Liver (tissue), 9 donors: Measurements from ENCODE around the gene WIF1. TPM values are rescaled to one million over a fixed set of nuclear protein-coding genes. Genes with fewer than 3 reads are reported as not detected.

ENCODE experiments used
- DNase-seq: peaks from one replicate; pipeline ENCODE4 v3.0.0-alpha.2; 2017; ENCODE audit warnings: low spot score
- H3K27ac ChIP-seq, 2 donors: one replicate each; pipeline ENCODE4 v1.7.0; 2013; ENCODE audit warnings: inconsistent platforms in 2 of 2, low read length in 2 of 2, control low read depth in 1 of 2, low read depth in 1 of 2, mild to moderate bottlenecking in 1 of 2
- H3K27me3 ChIP-seq, 4 donors: one replicate each; pipeline versions ENCODE4 v1.6.1 to v1.7.0; 2013; ENCODE audit warnings: low read length in 3 of 4, inconsistent platforms in 1 of 4, mild to moderate bottlenecking in 1 of 4, moderate library complexity in 1 of 4; ENCODE audit not compliant: control insufficient read depth in 4 of 4, insufficient read depth in 4 of 4
- H3K36me3 ChIP-seq, 4 donors: one replicate each; pipeline versions ENCODE4 v1.6.1 to v1.7.0; 2013; ENCODE audit warnings: low read length in 3 of 4, mild to moderate bottlenecking in 3 of 4, low read depth in 1 of 4, moderate library complexity in 1 of 4; ENCODE audit not compliant: control insufficient read depth in 4 of 4, insufficient read depth in 3 of 4
- H3K4me1 ChIP-seq, 4 donors: one replicate each; pipeline versions ENCODE4 v1.6.1 to v1.7.0; 2013; ENCODE audit warnings: low read length in 3 of 4, mild to moderate bottlenecking in 3 of 4, moderate library complexity in 1 of 4; ENCODE audit not compliant: control insufficient read depth in 4 of 4, insufficient read depth in 4 of 4
- H3K4me3 ChIP-seq, 3 donors: one replicate each; pipeline versions ENCODE4 v1.6.1 to v1.7.0; 2013; ENCODE audit warnings: low read length in 3 of 3, control low read depth in 1 of 3, low read depth in 1 of 3, mild to moderate bottlenecking in 1 of 3
- H3K9ac ChIP-seq, 2 donors: one replicate each; pipeline ENCODE4 v1.7.0; 2013; ENCODE audit warnings: low read length in 2 of 2, mild to moderate bottlenecking in 2 of 2, moderate library complexity in 2 of 2, control low read depth in 1 of 2, low read depth in 1 of 2
- H3K9me3 ChIP-seq, 4 donors: one replicate each; pipeline versions ENCODE4 v1.6.1 to v1.7.0; 2013; ENCODE audit warnings: low read length in 3 of 4; ENCODE audit not compliant: control insufficient read depth in 4 of 4
- ATF3 ChIP-seq: IDR thresholded peaks from 2 replicates; pipeline ENCODE4 v1.6.1; 2016; ENCODE audit warnings: antibody characterized with exemption
- CTCF ChIP-seq: fragments of 150-350 bp; IDR thresholded peaks from 2 replicates; pipeline ENCODE4 v1.5.1; 2017; ENCODE audit warnings: improper control_type of control experiment, low read depth, low read length; ENCODE audit not compliant: missing input control
- FOXA1 ChIP-seq: IDR thresholded peaks from 2 replicates; pipeline ENCODE4 v1.6.1; 2016; ENCODE audit warnings: antibody characterized with exemption
- GABPA ChIP-seq, 2 donors: IDR thresholded peaks in 1 of 2; conservative IDR thresholded peaks in 1 of 2; 2 replicates each; pipeline ENCODE4 v1.6.1; 2016; ENCODE audit warnings: antibody characterized with exemption in 2 of 2, mild to moderate bottlenecking in 1 of 2, moderate library complexity in 1 of 2
- HNF4A ChIP-seq, 2 donors: conservative IDR thresholded peaks; 2 replicates each; pipeline ENCODE4 v1.6.1; 2016; ENCODE audit warnings: antibody characterized with exemption in 2 of 2, mild to moderate bottlenecking in 2 of 2
- HNF4G ChIP-seq: IDR thresholded peaks from 2 replicates; pipeline ENCODE4 v1.6.1; 2016; ENCODE audit warnings: antibody characterized with exemption
- JUND ChIP-seq, 2 donors: IDR thresholded peaks; 2 replicates each; pipeline ENCODE4 v1.6.1; 2016; ENCODE audit warnings: antibody characterized with exemption in 2 of 2
- MAX ChIP-seq: IDR thresholded peaks from 2 replicates; pipeline ENCODE4 v1.6.1; 2016; ENCODE audit warnings: antibody characterized with exemption
- NR2F2 ChIP-seq: IDR thresholded peaks from 2 replicates; pipeline ENCODE4 v1.6.1; 2016; ENCODE audit warnings: antibody characterized with exemption
- RAD21 ChIP-seq, 2 donors: IDR thresholded peaks; 2 replicates each; pipeline ENCODE4 v1.6.1; 2016; ENCODE audit warnings: antibody characterized with exemption in 2 of 2, mild to moderate bottlenecking in 2 of 2
- RXRA ChIP-seq, 2 donors: IDR thresholded peaks; 2 replicates each; pipeline ENCODE4 v1.6.1; 2017 to 2018; ENCODE audit warnings: antibody characterized with exemption in 2 of 2, mild to moderate bottlenecking in 1 of 2
- SP1 ChIP-seq: IDR thresholded peaks from 2 replicates; pipeline ENCODE4 v1.6.1; 2018; ENCODE audit warnings: antibody characterized with exemption, mild to moderate bottlenecking
- TAF1 ChIP-seq: conservative IDR thresholded peaks from 2 replicates; pipeline ENCODE4 v1.6.1; 2016; ENCODE audit warnings: antibody characterized with exemption, mild to moderate bottlenecking
- YY1 ChIP-seq: IDR thresholded peaks from 2 replicates; pipeline ENCODE4 v1.6.1; 2016; ENCODE audit warnings: antibody characterized with exemption, mild to moderate bottlenecking
- ZBTB33 ChIP-seq: IDR thresholded peaks from 2 replicates; pipeline ENCODE4 v1.6.1; 2016; ENCODE audit warnings: antibody characterized with exemption
- WGBS: extraction: QIAGEN DNeasy Blood & Tissue Kit; methylation state at CpG from one replicate; pipeline ENCODE4 v1.1.7; 2013; 5-methylcytosine and 5-hydroxymethylcytosine counted together
- polyA plus RNA-seq, 2 donors: library from polyadenylated mRNA; stranded (reverse) in 1 of 2; unstranded in 1 of 2; fragments of 200-250 nt in 1 of 2; fragments of >200 nt in 1 of 2; fragmentation: Nextera tagmentation in 1 of 2; extraction: Ambion mirVana in 1 of 2; gene quantifications; one replicate each; pipeline versions ENCODE4 v1.2.1 to v1.2.3, GENCODE V29; 2013 to 2015
- total RNA-seq, 2 donors: library from RNA; depleted of rRNA; stranded (reverse); fragments of >200 nt; gene quantifications; one replicate each; pipeline ENCODE4 v1.2.3, GENCODE V29; 2014
- donor health status: healthy.
- donor health status: healthy.
- donor health status: healthy.
- donor health status: healthy.
- donor health status: healthy.

Gene WIF1
- total and polyA plus RNA-seq, 4 donors: not detected

GRCh38 chr12:65082406-65082805, 38.7 kb downstream of the WIF1 start:
- TF ChIP-seq TAF1 (no peak), ATF3 (no peak), HNF4G (no peak), GABPA (IDR thresholded peaks at IDR 0.05 in 1 of 2, conservative IDR thresholded peaks at IDR 0.05 in 1 of 2) (no peak), RAD21 (IDR thresholded peaks at IDR 0.05) (no peak), NR2F2 (no peak), JUND (IDR thresholded peaks at IDR 0.05) (no peak), FOXA1 (no peak), CTCF (no peak), ZBTB33 (no peak), MAX (no peak)
- Histone ChIP-seq H3K4me3 (no peak overlapping the region), H3K4me1 (no peaks in the 10 kb centered on the region), H3K9me3 (no peaks in the 10 kb centered on the region), H3K9ac (no peak overlapping the region), H3K27ac (no peak overlapping the region), H3K27me3 (no peaks in the 10 kb centered on the region), H3K36me3 (no peaks in the 10 kb centered on the region)
- DNase-seq: no peak

GRCh38 chr12:65081496-65081895, 39.6 kb downstream of the WIF1 start:
- Histone ChIP-seq H3K4me1 (no peaks in the 10 kb centered on the region), H3K9ac (no peak overlapping the region), H3K4me3 (no peak overlapping the region), H3K27ac (no peak overlapping the region), H3K27me3 (no peaks in the 10 kb centered on the region), H3K9me3 (no peaks in the 10 kb centered on the region), H3K36me3 (no peaks in the 10 kb centered on the region)
- TF ChIP-seq HNF4G (no peak), SP1 (no peak), MAX (no peak), YY1 (no peak), HNF4A (conservative IDR thresholded peaks at IDR 0.05) (no peak), RXRA (IDR thresholded peaks at IDR 0.05) (no peak)
- 35% methylated on average over 1 of the region's 1 CpG for WGBS
- no peak for DNase-seq

- Histone ChIP-seq H3K9me3 (no peaks in the 10 kb centered on the region), H3K9ac (no peak overlapping the region), H3K4me1 (no peaks in the 10 kb centered on the region), H3K36me3 (no peaks in the 10 kb centered on the region), H3K27me3 (peaks cover 0 to 2% (median 0%) of the 10 kb centered on the region in 4 donors), H3K27ac (no peak overlapping the region), H3K4me3 (no peak overlapping the region)
- WGBS: 52% methylated on average over 6 of the region's 6 CpGs
- DNase-seq: no peak
- no peak for TF ChIP-seq CTCF
- TF ChIP-seq SP1: no peak
- no peak for TF ChIP-seq FOXA1
- TF ChIP-seq ATF3: no peak
These were observed 46.2 kb downstream of the WIF1 start for GRCh38 chr12:65074932-65075331.
